CD4-positive, alpha-beta T cell treated with Interleukin-6 at 100 ng/mL for 8 hours (primary cell): ENCODE results near the gene ZNRD2.
"Not testable (repeated sequence)": the region's sequence is repeated elsewhere in the genome, so short reads cannot be mapped to it uniquely, and the experiment has no call there.

ENCODE experiments used
- DNase-seq: peaks from one replicate; pipeline ENCODE4 v3.0.0-alpha.2; 2020; ENCODE audit warnings: mixed read lengths, low spot score

ZNRD2 gene

DNA sequence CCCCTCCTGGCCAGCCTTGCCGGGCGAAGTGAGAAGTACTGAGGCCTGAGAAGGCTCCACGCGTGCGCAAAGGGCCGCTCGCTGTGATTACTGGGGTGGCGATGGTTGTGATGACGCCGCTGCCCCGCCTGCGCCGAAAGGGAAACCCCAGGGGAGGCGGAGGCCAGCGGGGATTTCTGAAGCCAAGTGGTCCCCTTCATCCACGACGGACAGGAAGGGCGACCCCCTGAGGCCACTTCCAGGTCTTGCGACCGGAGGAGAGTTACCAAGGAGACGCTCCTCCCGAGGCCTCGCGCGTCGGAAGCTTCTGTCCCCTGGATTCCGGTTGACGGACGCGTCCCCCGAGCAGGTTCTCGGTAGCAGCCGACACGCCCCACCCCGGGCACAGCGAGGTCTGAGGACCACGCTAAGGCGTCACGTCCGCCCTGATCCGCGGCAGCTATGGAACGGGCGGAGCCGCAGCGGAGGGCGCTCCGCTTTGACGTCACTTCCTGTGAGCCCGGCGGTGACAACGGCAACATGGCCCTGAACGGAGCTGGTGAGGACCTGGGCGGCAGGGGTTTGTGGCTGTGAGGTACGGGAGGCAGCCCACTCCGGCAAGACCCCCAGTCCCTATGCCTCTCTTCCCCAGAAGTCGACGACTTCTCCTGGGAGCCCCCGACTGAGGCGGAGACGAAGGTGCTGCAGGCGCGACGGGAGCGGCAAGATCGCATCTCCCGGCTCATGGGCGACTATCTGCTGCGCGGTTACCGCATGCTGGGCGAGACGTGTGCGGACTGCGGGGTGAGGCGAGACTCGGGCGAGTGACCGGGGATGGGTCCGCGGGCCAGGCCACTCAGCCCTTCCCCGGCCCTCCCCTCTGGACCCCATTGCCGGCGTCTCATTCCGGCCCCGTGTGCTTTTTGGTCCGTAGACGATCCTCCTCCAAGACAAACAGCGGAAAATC lies at the start of gene ZNRD2:
Gene ZNRD2, plus strand, starts transcription at position 505 of the 946 bp plus-strand sequence. Its CDS starts 15 bp downstream, at position 520.
- peak; percentile 98 for DNase-seq

- DNase-seq = not testable (repeated sequence)
Measured at GRCh38 chr11:65521777-65522521, 48.3 kb upstream of the ZNRD2 start.

DNA sequence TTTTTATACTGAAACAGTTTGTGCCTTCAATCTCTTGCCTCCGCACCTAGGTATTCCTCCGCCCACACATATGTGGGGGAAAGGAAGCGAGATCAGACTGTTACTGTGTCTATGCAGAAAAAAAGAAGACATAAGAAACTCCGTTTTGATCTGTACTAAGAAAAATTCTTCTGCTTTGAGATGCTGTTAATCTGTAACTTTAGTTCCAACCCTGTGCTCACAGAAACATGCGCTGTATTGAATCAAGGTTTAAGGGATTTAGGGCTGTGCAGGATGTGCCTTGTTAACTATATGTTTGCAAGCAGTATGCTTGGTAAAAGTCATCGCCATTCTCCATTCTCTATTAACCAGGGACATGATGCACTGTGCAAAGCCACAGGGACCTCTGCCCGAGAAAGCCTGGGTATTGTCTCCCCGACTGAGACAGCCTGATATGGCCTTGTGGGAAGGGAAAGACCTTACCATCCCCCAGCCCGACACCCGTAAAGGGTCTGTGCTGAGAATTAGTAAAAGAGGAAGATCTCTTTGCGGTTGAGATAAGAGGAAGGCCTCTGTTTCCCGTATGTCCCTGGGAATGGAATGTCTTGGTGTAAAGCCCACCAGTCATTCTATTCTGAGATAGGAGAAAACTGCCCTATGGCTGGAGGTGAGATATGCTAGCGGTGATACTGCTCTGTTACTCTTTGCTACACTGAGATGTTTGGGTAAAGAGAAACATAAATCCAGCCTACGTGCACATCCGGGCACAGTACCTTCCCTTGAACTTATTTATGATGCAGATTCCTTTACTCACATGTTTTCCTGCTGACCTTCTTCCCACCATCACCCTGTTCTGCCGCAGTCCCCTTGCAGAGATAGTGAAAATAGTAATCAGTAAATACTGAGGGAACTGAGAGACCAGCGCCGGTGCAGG lies 47.3 kb upstream of the ZNRD2 start:
- DNase-seq = peak; percentile 37

GRCh38 chr11:65523631-65523968 lies 46.7 kb upstream of the ZNRD2 start:
- DNase-seq = not testable (repeated sequence)

GRCh38 chr11:65524014-65524740 lies 46.1 kb upstream of the ZNRD2 start:
- no peak for DNase-seq

GRCh38 chr11:65524741-65525545 lies 45.3 kb upstream of the ZNRD2 start, which contains the start of gene SCYL1:
Gene SCYL1, plus strand, starts transcription at chr11:65525083. Its CDS starts 71 bp downstream, at chr11:65525154.
- peak; percentile 83 for DNase-seq

DNA sequence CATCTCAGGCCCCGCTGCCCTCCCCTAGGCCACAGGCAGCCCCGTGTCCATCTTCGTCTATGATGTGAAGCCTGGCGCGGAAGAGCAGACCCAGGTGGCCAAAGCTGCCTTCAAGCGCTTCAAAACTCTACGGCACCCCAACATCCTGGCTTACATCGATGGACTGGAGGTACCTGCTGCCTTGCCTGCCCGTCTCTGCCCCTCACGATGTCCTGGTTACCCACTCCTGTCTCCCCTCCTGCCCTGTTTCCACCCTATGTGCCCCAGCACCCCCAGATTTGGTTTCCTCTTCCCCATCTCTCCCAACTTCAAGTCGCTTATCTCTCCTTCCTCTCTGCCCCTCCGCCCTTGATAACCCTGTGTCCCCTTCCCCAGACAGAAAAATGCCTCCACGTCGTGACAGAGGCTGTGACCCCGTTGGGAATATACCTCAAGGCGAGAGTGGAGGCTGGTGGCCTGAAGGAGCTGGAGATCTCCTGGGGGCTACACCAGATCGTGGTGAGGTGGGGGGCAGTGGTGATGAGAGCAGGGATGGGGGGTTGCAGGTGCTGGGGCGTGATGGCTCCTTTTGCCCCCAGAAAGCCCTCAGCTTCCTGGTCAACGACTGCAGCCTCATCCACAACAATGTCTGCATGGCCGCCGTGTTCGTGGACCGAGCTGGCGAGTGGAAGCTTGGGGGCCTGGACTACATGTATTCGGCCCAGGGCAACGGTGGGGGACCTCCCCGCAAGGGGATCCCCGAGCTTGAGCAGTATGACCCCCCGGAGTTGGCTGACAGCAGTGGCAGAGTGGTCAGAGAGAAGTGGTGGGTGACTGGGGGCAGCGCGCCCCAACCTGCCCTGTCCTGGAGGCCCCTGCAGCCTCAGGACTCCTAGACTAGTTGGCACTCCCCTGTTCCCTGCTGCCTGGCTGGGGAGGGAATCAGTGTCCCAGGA lies 44.5 kb upstream of the ZNRD2 start:
- no peak for DNase-seq

GRCh38 chr11:65526744-65527143 lies 43.5 kb upstream of the ZNRD2 start:
- no peak for DNase-seq

DNA sequence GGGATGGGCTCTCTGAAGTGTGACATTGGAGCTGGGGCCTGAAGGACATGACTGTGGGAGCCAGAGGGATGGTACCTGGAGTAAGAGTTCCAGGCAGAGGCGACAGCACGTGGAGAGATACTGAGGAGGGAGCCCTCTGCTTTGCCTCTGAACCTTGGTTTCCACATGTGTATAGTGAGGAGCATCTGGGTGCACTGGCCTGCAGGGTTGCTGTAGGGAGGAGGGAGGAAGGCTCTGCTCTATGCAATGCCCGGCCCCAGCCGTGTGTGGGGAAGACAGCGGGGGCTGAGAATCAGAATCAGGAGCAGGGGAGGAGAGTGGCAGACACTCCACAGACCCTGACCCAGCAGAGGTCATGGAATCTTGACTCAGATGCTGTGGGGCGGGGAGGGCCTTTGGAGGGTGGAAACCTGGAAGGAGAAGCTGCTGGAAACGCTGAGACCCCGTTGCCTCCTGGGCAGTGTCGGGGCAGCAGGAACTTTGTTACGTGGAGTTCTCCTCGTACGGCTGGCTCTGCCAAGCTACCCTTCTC lies 41.4 kb upstream of the ZNRD2 start:
- no peak for DNase-seq

GRCh38 chr11:65529475-65530156 lies 40.7 kb upstream of the ZNRD2 start:
- no peak for DNase-seq

GRCh38 chr11:65530157-65530496 lies 40.1 kb upstream of the ZNRD2 start:
- DNase-seq = no peak

DNA sequence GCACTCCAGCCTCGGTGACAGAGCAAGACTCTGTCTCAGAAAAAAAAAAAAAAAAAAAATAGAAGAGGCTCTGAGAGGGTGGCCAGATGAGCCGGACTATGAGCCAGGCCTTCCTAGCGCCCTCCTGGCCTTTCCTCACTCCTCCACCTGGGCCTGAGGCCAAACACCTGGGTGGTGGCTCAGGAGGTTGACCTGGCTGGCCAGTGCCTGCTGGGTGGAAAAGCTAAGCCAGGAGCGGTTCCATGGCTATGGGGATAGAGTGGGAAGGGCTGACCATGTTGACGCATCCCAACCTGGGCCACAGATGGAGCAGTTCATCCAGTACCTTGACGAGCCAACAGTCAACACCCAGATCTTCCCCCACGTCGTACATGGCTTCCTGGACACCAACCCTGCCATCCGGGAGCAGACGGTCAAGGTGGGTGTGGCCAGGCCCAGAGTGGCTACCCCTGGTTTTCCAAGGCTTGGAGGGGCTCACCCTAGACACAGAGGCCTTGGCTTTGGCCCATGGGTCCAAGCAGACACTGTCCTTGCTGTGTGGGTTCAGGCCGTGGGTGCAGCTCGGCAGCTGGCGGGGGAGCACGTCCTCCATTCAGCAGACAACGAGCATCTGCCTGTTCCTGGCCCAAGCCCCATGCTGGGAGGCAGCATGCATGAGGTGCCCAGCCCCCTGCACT lies 37.8 kb upstream of the ZNRD2 start:
- DNase-seq = no peak

DNA sequence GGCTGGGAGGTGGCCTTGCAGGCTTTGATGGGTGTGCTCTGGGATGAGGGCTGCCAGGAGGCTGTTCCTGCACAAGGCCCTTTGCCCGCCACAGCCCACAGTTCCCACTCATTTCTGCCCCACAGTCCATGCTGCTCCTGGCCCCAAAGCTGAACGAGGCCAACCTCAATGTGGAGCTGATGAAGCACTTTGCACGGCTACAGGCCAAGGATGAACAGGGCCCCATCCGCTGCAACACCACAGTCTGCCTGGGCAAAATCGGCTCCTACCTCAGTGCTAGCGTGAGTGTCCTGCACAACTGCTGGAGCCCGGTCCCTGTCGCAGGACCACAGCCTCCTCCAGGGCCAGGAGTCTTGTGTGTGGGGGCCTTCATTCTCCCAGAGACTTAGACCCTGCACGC lies 35.2 kb upstream of the ZNRD2 start:
- no peak for DNase-seq

DNA sequence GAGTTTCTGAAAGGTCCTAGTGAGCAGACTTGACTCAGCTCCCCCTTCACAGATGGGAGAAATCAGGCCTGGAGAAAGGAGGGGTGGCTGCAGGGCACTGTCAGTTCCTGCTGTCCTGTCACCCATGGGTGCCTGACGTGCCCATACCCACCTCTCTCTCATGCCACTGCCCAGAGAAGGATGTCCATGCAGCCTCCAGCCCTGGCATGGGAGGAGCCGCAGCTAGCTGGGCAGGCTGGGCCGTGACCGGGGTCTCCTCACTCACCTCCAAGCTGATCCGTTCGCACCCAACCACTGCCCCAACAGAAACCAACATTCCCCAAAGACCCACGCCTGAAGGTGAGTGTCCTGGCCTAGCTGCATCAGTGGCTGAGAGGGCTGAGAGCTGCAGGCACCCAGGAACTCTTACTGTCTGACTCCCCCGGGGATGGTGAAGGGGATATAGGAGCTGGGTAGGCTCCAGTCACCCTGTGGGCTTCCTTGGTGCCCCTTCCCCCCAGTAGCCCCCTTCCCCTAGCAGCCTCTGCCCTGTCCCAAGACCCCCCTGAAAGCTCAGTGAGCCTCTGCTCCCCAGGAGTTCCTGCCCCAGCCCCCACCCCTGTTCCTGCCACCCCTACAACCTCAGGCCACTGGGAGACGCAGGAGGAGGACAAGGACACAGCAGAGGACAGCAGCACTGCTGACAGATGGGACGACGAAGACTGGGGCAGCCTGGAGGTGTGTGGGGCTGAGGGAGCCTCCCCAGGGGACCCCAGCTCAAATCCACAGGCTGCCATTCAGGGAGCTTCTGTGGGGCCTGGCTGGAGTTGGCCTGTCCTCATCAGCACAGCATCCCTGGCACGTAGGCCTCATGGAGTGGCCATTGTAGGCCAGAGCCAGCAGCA lies 33.6 kb upstream of the ZNRD2 start:
- DNase-seq = no peak

DNA sequence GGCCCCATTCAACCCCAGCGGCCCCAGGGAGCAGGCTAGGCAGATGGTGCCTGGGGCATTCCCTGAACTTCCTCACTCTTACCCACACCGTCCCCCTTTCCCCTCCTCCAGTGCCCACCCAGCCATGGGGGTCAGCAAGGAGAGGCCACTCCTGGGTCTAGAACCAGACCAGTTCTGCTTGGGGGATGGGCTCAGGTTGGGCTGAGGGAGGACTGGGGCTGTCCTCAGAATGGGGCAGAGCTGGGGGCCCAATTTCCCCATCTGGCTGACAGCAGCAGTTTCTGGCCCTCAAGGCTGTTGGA lies 33.0 kb upstream of the ZNRD2 start:
- DNase-seq = no peak

GRCh38 chr11:65537620-65538231 lies 32.6 kb upstream of the ZNRD2 start:
- no peak for DNase-seq
